GM12874 (cell line): ENCODE data around the gene KCP.

Source experiments
- TF ChIP-seq, protein P1 (sequence below): IDR thresholded peaks from 2 replicates; pipeline ENCODE4 v1.5.1; 2011; ENCODE audit warnings: low read depth, mild to moderate bottlenecking, control low read depth, low read length, moderate library complexity; ENCODE audit not compliant: insufficient read depth

KCP gene

DNA sequence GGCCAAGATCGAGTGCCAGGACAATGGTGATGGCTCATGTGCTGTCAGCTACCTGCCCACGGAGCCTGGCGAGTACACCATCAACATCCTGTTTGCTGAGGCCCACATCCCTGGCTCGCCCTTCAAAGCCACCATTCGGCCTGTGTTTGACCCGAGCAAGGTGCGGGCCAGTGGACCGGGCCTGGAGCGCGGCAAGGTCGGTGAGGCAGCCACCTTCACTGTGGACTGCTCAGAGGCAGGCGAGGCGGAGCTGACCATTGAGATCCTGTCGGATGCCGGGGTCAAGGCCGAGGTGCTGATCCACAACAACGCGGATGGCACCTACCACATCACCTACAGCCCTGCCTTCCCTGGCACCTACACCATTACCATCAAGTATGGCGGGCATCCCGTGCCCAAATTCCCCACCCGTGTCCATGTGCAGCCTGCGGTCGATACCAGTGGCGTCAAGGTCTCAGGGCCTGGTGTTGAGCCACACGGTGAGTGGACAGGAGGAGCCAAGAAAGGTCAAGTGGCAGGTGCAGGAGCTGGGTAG lies 65.7 kb downstream of the KCP start:
- TF ChIP-seq, protein P1, sequence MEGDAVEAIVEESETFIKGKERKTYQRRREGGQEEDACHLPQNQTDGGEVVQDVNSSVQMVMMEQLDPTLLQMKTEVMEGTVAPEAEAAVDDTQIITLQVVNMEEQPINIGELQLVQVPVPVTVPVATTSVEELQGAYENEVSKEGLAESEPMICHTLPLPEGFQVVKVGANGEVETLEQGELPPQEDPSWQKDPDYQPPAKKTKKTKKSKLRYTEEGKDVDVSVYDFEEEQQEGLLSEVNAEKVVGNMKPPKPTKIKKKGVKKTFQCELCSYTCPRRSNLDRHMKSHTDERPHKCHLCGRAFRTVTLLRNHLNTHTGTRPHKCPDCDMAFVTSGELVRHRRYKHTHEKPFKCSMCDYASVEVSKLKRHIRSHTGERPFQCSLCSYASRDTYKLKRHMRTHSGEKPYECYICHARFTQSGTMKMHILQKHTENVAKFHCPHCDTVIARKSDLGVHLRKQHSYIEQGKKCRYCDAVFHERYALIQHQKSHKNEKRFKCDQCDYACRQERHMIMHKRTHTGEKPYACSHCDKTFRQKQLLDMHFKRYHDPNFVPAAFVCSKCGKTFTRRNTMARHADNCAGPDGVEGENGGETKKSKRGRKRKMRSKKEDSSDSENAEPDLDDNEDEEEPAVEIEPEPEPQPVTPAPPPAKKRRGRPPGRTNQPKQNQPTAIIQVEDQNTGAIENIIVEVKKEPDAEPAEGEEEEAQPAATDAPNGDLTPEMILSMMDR, result no peak

DNA sequence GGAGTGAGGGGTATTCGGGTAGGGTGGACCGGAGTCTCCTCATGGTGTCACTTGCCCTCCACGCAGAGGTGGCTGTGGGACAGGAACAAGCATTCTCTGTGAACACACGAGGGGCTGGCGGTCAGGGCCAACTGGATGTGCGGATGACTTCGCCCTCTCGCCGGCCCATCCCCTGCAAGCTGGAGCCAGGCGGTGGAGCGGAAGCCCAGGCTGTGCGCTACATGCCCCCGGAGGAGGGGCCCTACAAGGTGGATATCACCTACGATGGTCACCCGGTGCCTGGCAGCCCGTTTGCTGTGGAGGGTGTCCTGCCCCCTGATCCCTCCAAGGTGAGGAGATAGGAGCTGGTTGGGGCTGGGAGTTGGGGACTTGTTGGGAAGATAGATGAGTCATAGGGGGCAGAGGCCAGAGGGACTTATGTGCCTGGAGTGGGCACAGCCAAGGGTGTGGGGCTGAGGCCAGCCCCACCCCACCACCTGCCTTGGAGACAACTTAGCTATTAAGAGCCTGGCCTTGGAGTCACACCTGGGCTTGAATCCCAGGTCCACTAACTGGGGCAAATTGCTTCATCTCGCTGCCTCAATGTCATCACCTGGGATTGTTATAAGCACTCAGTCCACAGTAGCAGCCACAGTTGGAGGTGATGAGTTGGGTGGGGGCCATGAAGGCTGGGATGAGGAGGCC lies 66.4 kb downstream of the KCP start:
- TF ChIP-seq, protein P1, result no peak

DNA sequence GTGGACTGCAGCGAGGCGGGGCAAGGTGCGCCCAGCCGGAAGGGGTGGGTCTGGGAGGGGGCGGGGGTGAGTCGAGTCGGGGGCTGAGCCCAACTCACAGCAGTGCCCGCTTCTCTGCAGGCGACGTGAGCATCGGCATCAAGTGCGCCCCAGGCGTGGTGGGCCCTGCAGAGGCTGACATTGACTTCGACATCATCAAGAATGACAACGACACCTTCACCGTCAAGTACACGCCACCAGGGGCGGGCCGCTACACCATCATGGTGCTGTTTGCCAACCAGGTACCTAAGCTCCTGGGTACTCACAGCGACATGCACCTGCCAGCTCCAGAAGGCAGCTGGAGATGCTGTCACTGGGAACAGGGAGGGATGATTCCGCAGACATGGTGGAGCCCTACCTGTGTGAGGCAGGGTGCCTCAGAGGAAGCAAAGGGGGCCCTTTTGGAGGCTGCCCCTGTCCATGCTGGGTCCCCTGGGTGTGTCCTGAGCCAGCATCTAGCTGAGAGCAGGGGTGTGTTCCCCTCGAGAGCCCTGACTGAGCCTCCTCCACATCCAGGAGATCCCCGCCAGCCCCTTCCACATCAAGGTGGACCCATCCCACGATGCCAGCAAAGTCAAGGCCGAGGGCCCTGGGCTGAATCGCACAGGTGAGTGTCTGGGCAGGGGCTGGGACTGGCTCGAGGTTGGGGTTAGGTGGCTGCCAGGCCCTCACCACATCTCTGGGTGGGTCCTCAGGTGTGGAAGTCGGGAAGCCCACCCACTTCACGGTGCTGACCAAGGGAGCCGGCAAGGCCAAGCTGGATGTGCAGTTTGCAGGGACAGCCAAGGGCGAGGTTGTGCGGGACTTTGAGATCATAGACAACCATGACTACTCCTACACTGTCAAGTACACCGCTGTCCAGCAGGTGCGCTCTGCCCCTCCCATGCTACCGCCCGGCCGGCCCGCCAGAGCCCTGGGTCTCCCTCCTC lies 67.6 kb downstream of the KCP start:
- TF ChIP-seq, protein P1, result no peak

DNA sequence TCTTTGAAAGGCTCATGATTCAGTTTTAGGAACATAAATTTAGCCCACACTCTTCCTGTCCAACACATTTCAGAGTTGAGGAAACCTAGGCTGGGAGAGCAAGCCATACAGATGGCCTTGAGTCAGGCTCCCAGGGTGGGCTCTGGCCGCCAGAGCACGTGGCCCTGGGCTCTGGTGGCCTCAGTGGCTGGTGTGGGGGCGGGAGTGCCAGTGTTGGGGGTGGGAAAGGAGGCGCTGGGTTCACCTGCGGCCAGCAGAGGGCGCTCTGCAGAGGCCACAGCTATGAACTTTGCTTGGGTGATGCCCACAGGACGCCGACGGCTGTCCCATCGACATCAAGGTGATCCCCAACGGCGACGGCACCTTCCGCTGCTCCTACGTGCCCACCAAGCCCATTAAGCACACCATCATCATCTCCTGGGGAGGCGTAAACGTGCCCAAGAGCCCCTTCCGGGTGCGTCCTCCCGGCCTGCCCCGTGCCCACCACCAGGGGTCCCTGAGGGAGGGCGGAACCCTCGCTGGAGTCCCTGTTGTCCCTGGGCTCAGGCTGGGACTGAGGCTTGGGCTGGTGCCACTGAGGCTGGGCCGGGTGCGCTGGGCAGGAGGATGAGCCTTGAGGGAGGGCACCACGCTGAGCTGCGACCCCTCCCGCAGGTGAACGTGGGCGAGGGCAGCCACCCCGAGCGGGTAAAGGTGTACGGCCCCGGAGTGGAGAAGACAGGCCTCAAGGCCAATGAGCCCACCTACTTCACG lies 68.4 kb downstream of the KCP start:
- TF ChIP-seq, protein P1, result peak; percentile 88

- TF ChIP-seq, protein P1, result no peak
Observed at GRCh38 chr7:128841171-128841690, 69.3 kb downstream of the KCP start.

DNA sequence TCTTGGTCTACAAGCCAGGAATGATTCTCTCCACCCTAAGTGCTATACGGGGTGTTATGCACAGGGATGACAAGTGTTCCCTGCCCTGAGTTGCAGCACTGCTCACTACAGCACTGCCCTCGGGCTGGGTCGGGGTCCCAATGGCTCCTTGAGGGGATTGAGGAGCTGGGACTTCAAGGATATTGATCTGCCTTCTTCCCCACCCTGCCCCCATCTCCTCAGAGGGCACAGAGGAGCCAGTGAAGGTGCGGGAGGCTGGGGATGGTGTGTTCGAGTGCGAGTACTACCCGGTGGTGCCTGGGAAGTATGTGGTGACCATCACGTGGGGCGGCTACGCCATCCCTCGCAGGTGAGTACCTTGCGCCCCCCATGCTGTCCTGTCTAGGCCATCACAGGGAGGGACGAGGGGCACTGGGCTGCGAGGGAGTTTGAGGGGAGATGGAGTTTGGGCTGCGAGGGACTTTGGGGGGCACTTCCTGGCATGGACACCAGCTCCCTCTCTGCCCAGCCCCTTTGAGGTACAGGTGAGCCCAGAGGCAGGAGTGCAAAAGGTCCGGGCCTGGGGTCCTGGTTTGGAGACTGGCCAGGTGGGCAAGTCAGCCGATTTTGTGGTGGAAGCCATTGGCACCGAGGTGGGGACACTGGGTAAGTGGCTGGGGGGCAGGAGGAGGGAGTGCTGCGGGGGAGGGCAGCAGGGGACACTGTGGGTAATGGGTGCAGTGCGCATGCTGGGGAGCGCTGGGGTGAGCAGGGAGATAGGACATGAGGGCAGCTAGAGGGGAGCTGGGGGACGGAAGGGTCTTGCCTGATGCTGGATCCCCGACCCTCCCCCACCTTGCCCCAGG lies 70.0 kb downstream of the KCP start:
- TF ChIP-seq, protein P1, result no peak
